H9 (cell line): ENCODE data around the gene LIPE. TPM values are rescaled to one million over a fixed set of nuclear protein-coding genes. Genes with fewer than 3 reads are reported as not detected.

ENCODE experiments used
- DNase-seq: peaks from one replicate; pipeline ENCODE4 v3.0.0-alpha.2; 2017
- H2AFZ ChIP-seq: one replicate; pipeline ENCODE4 v1.6.1; 2013; ENCODE audit warnings: mild to moderate bottlenecking, low read length, control low read depth, moderate library complexity
- H2AK5ac ChIP-seq: 2 replicates; pipeline ENCODE4 v1.6.1; 2013; ENCODE audit warnings: low read length, control low read depth, mixed read lengths; ENCODE audit not compliant: insufficient read length
- H2BK120ac ChIP-seq: one replicate; pipeline ENCODE4 v1.6.1; 2013; ENCODE audit warnings: low read depth, mild to moderate bottlenecking, low read length, control low read depth, inconsistent platforms; ENCODE audit not compliant: poor library complexity, severe bottlenecking
- H2BK12ac ChIP-seq: 2 replicates; pipeline ENCODE4 v1.6.1; 2013; ENCODE audit warnings: low read length, control low read depth, mixed read lengths, low read depth; ENCODE audit not compliant: insufficient read length
- H2BK15ac ChIP-seq: 2 replicates; pipeline ENCODE4 v1.6.1; 2013; ENCODE audit warnings: low read depth, low read length, control low read depth
- H2BK20ac ChIP-seq: one replicate; pipeline ENCODE4 v1.6.1; 2013; ENCODE audit warnings: low read depth, mild to moderate bottlenecking, low read length, control low read depth, inconsistent platforms; ENCODE audit not compliant: poor library complexity, severe bottlenecking
- H2BK5ac ChIP-seq: 2 replicates; pipeline ENCODE4 v1.6.1; 2013; ENCODE audit warnings: low read length, control low read depth, mixed read lengths; ENCODE audit not compliant: insufficient read length
- H3K14ac ChIP-seq: 2 replicates; pipeline ENCODE4 v1.6.1; 2013; ENCODE audit warnings: low read length, control low read depth; ENCODE audit not compliant: insufficient read depth
- H3K18ac ChIP-seq: 2 replicates; pipeline ENCODE4 v1.6.1; 2013; ENCODE audit warnings: low read depth, mild to moderate bottlenecking, mixed read lengths, low read length, control low read depth; ENCODE audit not compliant: insufficient read length
- H3K23ac ChIP-seq: 2 replicates; pipeline ENCODE4 v1.6.1; 2013; ENCODE audit warnings: low read length, control low read depth, mixed read lengths, low read depth; ENCODE audit not compliant: insufficient read length
- H3K23me2 ChIP-seq: 2 replicates; pipeline ENCODE4 v1.6.1; 2013; ENCODE audit warnings: low read depth, mild to moderate bottlenecking, mixed read lengths, low read length, control low read depth; ENCODE audit not compliant: insufficient read length, poor library complexity, severe bottlenecking
- H3K27ac ChIP-seq: 2 replicates; pipeline ENCODE4 v1.5.1; 2013; ENCODE audit warnings: low read length, control low read depth, mixed read lengths, low read depth; ENCODE audit not compliant: insufficient read length
- H3K27me3 ChIP-seq: 2 replicates; pipeline ENCODE4 v1.6.1; 2013; ENCODE audit warnings: low read length, control low read depth, inconsistent platforms; ENCODE audit not compliant: insufficient read depth
- H3K4ac ChIP-seq: 2 replicates; pipeline ENCODE4 v1.6.1; 2013; ENCODE audit warnings: low read depth, mild to moderate bottlenecking, control low read depth, inconsistent platforms, low read length, moderate library complexity
- H3K4me1 ChIP-seq: 2 replicates; pipeline ENCODE4 v1.6.1; 2013; ENCODE audit warnings: low read length, control low read depth, inconsistent platforms; ENCODE audit not compliant: insufficient read depth
- H3K4me2 ChIP-seq: 2 replicates; pipeline ENCODE4 v1.6.1; 2013; ENCODE audit warnings: low read length, control low read depth, mixed read lengths; ENCODE audit not compliant: insufficient read length, insufficient read depth
- H3K56ac ChIP-seq: 2 replicates; pipeline ENCODE4 v1.6.1; 2013; ENCODE audit warnings: low read depth, mild to moderate bottlenecking, mixed read lengths, low read length, control low read depth; ENCODE audit not compliant: insufficient read length
- H3K79me1 ChIP-seq: 2 replicates; pipeline ENCODE4 v1.6.1; 2013; ENCODE audit warnings: low read depth, mild to moderate bottlenecking, moderate library complexity, low read length, control low read depth, inconsistent platforms; ENCODE audit not compliant: insufficient read depth, poor library complexity, severe bottlenecking
- H3K79me2 ChIP-seq: 2 replicates; pipeline ENCODE4 v1.6.1; 2013; ENCODE audit warnings: low read length, control low read depth, inconsistent platforms; ENCODE audit not compliant: insufficient read depth
- H3K9ac ChIP-seq: 2 replicates; pipeline ENCODE4 v1.6.1; 2013; ENCODE audit warnings: low read length, control low read depth, mixed read lengths; ENCODE audit not compliant: insufficient read length; ENCODE audit errors: extremely low read depth
- H3K9me3 ChIP-seq: one replicate; pipeline ENCODE4 v1.6.1; 2013; ENCODE audit warnings: low read depth, low read length, inconsistent platforms; ENCODE audit not compliant: control insufficient read depth
- H3T11ph ChIP-seq: one replicate; pipeline ENCODE4 v1.6.1; 2013; ENCODE audit warnings: mild to moderate bottlenecking, low read length, control low read depth, inconsistent platforms
- H4K20me1 ChIP-seq: one replicate; pipeline ENCODE4 v1.6.1; 2013; ENCODE audit not compliant: control insufficient read depth, insufficient read length, insufficient read depth
- H4K5ac ChIP-seq: 2 replicates; pipeline ENCODE4 v1.6.1; 2013; ENCODE audit warnings: low read depth, mild to moderate bottlenecking, mixed read lengths, low read length, control low read depth; ENCODE audit not compliant: insufficient read length
- H4K8ac ChIP-seq: replicated peaks from 2 replicates; pipeline ENCODE4 v1.6.1; 2013; ENCODE audit warnings: low read length, control low read depth, mixed read lengths, low read depth; ENCODE audit not compliant: insufficient read length
- H4K91ac ChIP-seq: 2 replicates; pipeline ENCODE4 v1.6.1; 2013; ENCODE audit warnings: low read depth, mild to moderate bottlenecking, moderate library complexity, mixed read lengths, low read length, control low read depth; ENCODE audit not compliant: insufficient read length
- H3K27ac Mint-ChIP-seq, 3 experiments: 2 replicates in 2 of 3; 3 replicates in 1 of 3; pipeline ENCODE4 v1.8.0; 2020 to 2021; ENCODE audit warnings: mixed read lengths in 3 of 3, mild to moderate bottlenecking in 1 of 3, moderate library complexity in 1 of 3
- H3K27me3 Mint-ChIP-seq: 2 replicates; pipeline ENCODE4 v1.8.0; 2021; ENCODE audit warnings: low read depth, mild to moderate bottlenecking, moderate library complexity, mixed read lengths
- H3K36me3 Mint-ChIP-seq, 3 experiments: 2 replicates in 2 of 3; 3 replicates in 1 of 3; pipeline ENCODE4 v1.8.0; 2020 to 2021; ENCODE audit warnings: low read depth in 3 of 3, mixed read lengths in 3 of 3; ENCODE audit not compliant: insufficient read depth in 1 of 3
- H3K4me1 Mint-ChIP-seq, 2 experiments: 2 replicates each; pipeline ENCODE4 v1.8.0; 2020; ENCODE audit warnings: mixed read lengths in 2 of 2
- H3K4me3 Mint-ChIP-seq, 2 experiments: 2 replicates in 1 of 2; 3 replicates in 1 of 2; pipeline ENCODE4 v1.8.0; 2020 to 2021; ENCODE audit warnings: mild to moderate bottlenecking in 2 of 2, mixed read lengths in 2 of 2, moderate library complexity in 1 of 2
- H3K9me3 Mint-ChIP-seq, 2 experiments: 2 replicates in 1 of 2; 3 replicates in 1 of 2; pipeline ENCODE4 v1.8.0; 2020; ENCODE audit warnings: mild to moderate bottlenecking in 2 of 2, mixed read lengths in 2 of 2, moderate library complexity in 1 of 2
- CTCF ChIP-seq: fragments of 200-600 bp; sonication (generic); conservative IDR thresholded peaks from 3 replicates; pipeline ENCODE4 v1.8.0; 2021; ENCODE audit warnings: antibody characterized with exemption, mild to moderate bottlenecking
- WGBS: extraction: QIAGEN DNeasy Blood & Tissue Kit; methylation state at CpG from one replicate; pipeline ENCODE4 v1.1.7; 2013; ENCODE audit warnings: missing lambda C conversion rate, low lambda C conversion rate, mixed read lengths; ENCODE audit not compliant: insufficient read length; ENCODE audit errors: extremely low coverage; 5-methylcytosine and 5-hydroxymethylcytosine counted together
- total RNA-seq: library from RNA; stranded (reverse); gene quantifications from 2 replicates; pipeline ENCODE4 v1.2.1, GENCODE V29; 2021

Gene LIPE
- total RNA-seq, 1 experiment from 2014 or later, result 6.3 TPM

- Histone ChIP-seq H2AK5ac (no peak overlapping the region), H3K4me1 (no peaks in the 10 kb centered on the region), H2BK15ac (no peak overlapping the region), H2AFZ (no peak overlapping the region), H3K23ac (no peak overlapping the region), H3K79me2 (no peaks in the 10 kb centered on the region), H3K56ac (no peak overlapping the region), H3K9me3 (no peaks in the 10 kb centered on the region), H4K5ac (no peak overlapping the region), H3K4me2 (no peak overlapping the region), H2BK5ac (no peak overlapping the region), H3K14ac (no peak overlapping the region), H3K79me1 (no peaks in the 10 kb centered on the region), H3T11ph (no peak overlapping the region), H4K91ac (no peak overlapping the region), H3K9ac (no peak overlapping the region), H2BK120ac (no peak overlapping the region), H4K20me1 (no peaks in the 10 kb centered on the region), H3K27me3 (no peaks in the 10 kb centered on the region; the same call in 1 of the 2 replicates), H2BK20ac (no peak overlapping the region), H2BK12ac (no peak overlapping the region), H3K4ac (no peak overlapping the region), H3K23me2 (peaks cover 4% of the 10 kb centered on the region), H4K8ac (no peak overlapping the region), H3K18ac (no peak overlapping the region), H3K27ac (no peak overlapping the region)
- H3K4me3 Mint-ChIP-seq, result no peak overlapping the region; a peak in 1 of 5 replicates
- peaks cover 15 to 19% of the 10 kb centered on the region in 2 experiments for H3K4me1 Mint-ChIP-seq
- no peaks in the 10 kb centered on the region; a peak in 1 of 5 replicates for H3K9me3 Mint-ChIP-seq
- no peak for TF ChIP-seq CTCF
- H3K27ac Mint-ChIP-seq, result peak overlapping the region in 1 of 3 experiments; percentile 40; a peak in 1 of 7 replicates
- no CpG with 5 or more reads among the region's 30 CpGs for WGBS
- no peak for DNase-seq
- H3K27me3 Mint-ChIP-seq, result peaks cover 75% of the 10 kb centered on the region
- peaks cover 13 to 34% (median 25%) of the 10 kb centered on the region in 3 experiments for H3K36me3 Mint-ChIP-seq
Measured at GRCh38 chr19:42407085-42407815, 19.9 kb downstream of the LIPE start.
